HepG2 (cell line): Measurements from ENCODE around the gene HDAC4. TPM values are rescaled to one million over a fixed set of nuclear protein-coding genes. Genes with fewer than 3 reads are reported as not detected.

Experiments used
- ATAC-seq: fragments of 200-7000 bp; cut with Tn5 transposase; 3 replicates; pipeline ENCODE4 v1.9.1; 2020; ENCODE audit warnings: mild to moderate bottlenecking, moderate library complexity
- BruUV-seq: library from RNA; stranded (reverse); fragments of 400-500 nt; replicated peaks from 2 replicates; lab custom pipeline; 2021; lab: Mats Ljungman, UMichigan
- CTCF ChIA-PET: fragments of 300-600 bp; formaldehyde crosslinking; extraction: SDS; loops from one replicate; lab custom pipeline; 2021; ENCODE audit warnings: low total read pairs, inconsistent platforms, low intra/inter-chr PET ratio; lab: Yijun Ruan, JAX
- POLR2A ChIA-PET: fragments of 350-600 bp; sonication (Branson Sonifier 250); formaldehyde crosslinking; loops from one replicate; lab custom pipeline; 2020; ENCODE audit warnings: antibody characterized with exemption, inconsistent platforms; lab: Yijun Ruan, JAX
- DNase-seq: peaks from one replicate; pipeline ENCODE4 v3.0.0-alpha.2; 2015; ENCODE audit warnings: low spot score
- FAIRE-seq: peaks from 3 replicates; lab custom pipeline; 2011; peaks lifted over from hg19 to GRCh38; lab: Jason Lieb, UNC
- H2AFZ ChIP-seq: one replicate; pipeline ENCODE4 v1.6.1; 2011; ENCODE audit warnings: low read length, inconsistent platforms
- H3K27ac ChIP-seq: fragments of 300-600 bp; 3 replicates; pipeline ENCODE4 v1.8.0; 2011; ENCODE audit warnings: mixed run types, mild to moderate bottlenecking, mixed read lengths, low read length, inconsistent platforms; ENCODE audit not compliant: insufficient read depth; ENCODE audit errors: extremely low read length
- H3K27me3 ChIP-seq, 2 experiments: fragments of 200-600 bp in 1 of 2; 2 replicates in 1 of 2; 3 replicates in 1 of 2; pipeline versions ENCODE4 v1.6.0 to v1.8.0; 2011; ENCODE audit warnings: low read length in 2 of 2, mild to moderate bottlenecking in 2 of 2, moderate library complexity in 2 of 2, inconsistent platforms in 1 of 2; ENCODE audit not compliant: insufficient read depth in 2 of 2, control insufficient read depth in 1 of 2
- H3K36me3 ChIP-seq, 2 experiments: fragments of 200-600 bp in 1 of 2; replicated peaks in 1 of 2; 2 replicates in 1 of 2; 3 replicates in 1 of 2; pipeline versions ENCODE4 v1.5.1 to v1.8.0; 2011; ENCODE audit warnings: low read length in 2 of 2, inconsistent platforms in 1 of 2; ENCODE audit not compliant: insufficient read depth in 2 of 2, control insufficient read depth in 1 of 2
- H3K4me1 ChIP-seq: 2 replicates; pipeline ENCODE4 v1.5.1; 2012; ENCODE audit warnings: low read length, inconsistent platforms; ENCODE audit not compliant: insufficient read depth
- H3K4me2 ChIP-seq: 2 replicates; pipeline ENCODE4 v1.6.0; 2011; ENCODE audit warnings: low read depth, low read length, inconsistent platforms
- H3K4me3 ChIP-seq, 3 experiments: fragments of 200-600 bp in 1 of 3; sonication (generic), shearing (Covaris generic) in 1 of 3; replicated peaks in 1 of 3; 2 replicates each; pipeline ENCODE4 v1.5.1; 2011 to 2016; ENCODE audit warnings: low read length in 3 of 3, inconsistent platforms in 2 of 3, low read depth in 2 of 3, mild to moderate bottlenecking in 2 of 3, control low read depth in 1 of 3, mixed read lengths in 1 of 3; ENCODE audit not compliant: insufficient read depth in 1 of 3
- H3K79me2 ChIP-seq: one replicate; pipeline ENCODE4 v1.6.1; 2011; ENCODE audit warnings: low read length, inconsistent platforms; ENCODE audit not compliant: insufficient read depth
- H3K9ac ChIP-seq: 2 replicates; pipeline ENCODE4 v1.6.0; 2011; ENCODE audit warnings: mild to moderate bottlenecking, low read depth, low read length, inconsistent platforms; ENCODE audit not compliant: insufficient read depth
- H3K9me3 ChIP-seq: 2 replicates; pipeline ENCODE4 v1.5.1; 2012; ENCODE audit warnings: mild to moderate bottlenecking, low read length
- H4K20me1 ChIP-seq: 2 replicates; pipeline ENCODE4 v1.6.0; 2011; ENCODE audit warnings: inconsistent platforms, mild to moderate bottlenecking, low read length, moderate library complexity; ENCODE audit not compliant: insufficient read depth
- ARNT ChIP-seq: fragments of 450-650 bp; IDR thresholded peaks from 2 replicates; pipeline ENCODE4 v1.6.1; 2017
- BHLHE40 ChIP-seq: IDR thresholded peaks from 2 replicates; pipeline ENCODE4 v1.6.1; 2011; ENCODE audit warnings: low read length, improper control_type of control experiment
- DMAP1 ChIP-seq: IDR thresholded peaks from 2 replicates; pipeline ENCODE4 v1.6.1; 2016
- HNRNPUL1 ChIP-seq: fragments of 200-400 bp; formaldehyde crosslinking; IDR thresholded peaks from 2 replicates; pipeline ENCODE4 v1.6.1; 2017; ENCODE audit warnings: low read depth, mild to moderate bottlenecking, low read length, moderate library complexity
- JUN ChIP-seq: sonication (generic); formaldehyde crosslinking; IDR thresholded peaks from 2 replicates; pipeline ENCODE4 v1.4.0; 2020; ENCODE audit warnings: mild to moderate bottlenecking, missing genetic modification reagents
- KLF11 ChIP-seq: IDR thresholded peaks from 2 replicates; pipeline ENCODE4 v1.6.1; 2016; ENCODE audit warnings: missing compliant biosample characterization
- NR2C2 ChIP-seq: sonication (generic); formaldehyde crosslinking; IDR thresholded peaks from 2 replicates; pipeline ENCODE4 v1.4.0; 2020; ENCODE audit warnings: missing genetic modification reagents, mild to moderate bottlenecking, moderate library complexity, borderline replicate concordance
- SMARCE1 ChIP-seq: fragments of 450-650 bp; IDR thresholded peaks from 2 replicates; pipeline ENCODE4 v1.6.1; 2017; ENCODE audit warnings: borderline replicate concordance
- TSC22D2 ChIP-seq: sonication (generic); formaldehyde crosslinking; IDR thresholded peaks from 2 replicates; pipeline ENCODE4 v1.5.1; 2020; ENCODE audit warnings: missing genetic modification reagents, mild to moderate bottlenecking, borderline replicate concordance
- ZNF607 ChIP-seq: sonication (generic); formaldehyde crosslinking; IDR thresholded peaks from 2 replicates; pipeline ENCODE4 v1.5.1; 2020; ENCODE audit warnings: missing genetic modification reagents, mild to moderate bottlenecking, borderline replicate concordance
- WGBS: methylation state at CpG from one replicate; pipeline ENCODE4 v1.1.6; 2017; ENCODE audit warnings: low lambda C conversion rate; 5-methylcytosine and 5-hydroxymethylcytosine counted together
- in situ Hi-C: cut with HindIII; loops from 2 replicates; pipeline ENCODE4 v1.10.0; 2017; ENCODE audit warnings: low pct_unique_long_range_greater_than_20kb; ENCODE audit not compliant: extremely low pct_ligation_motif_present
- intact Hi-C: fragments of 100-400 bp; cut with micrococcal nuclease; formaldehyde crosslinking; loops from one replicate; pipeline ENCODE4 v1.10.0; 2022; ENCODE audit not compliant: unreplicated experiment
- polyA plus RNA-seq, 8 experiments: library from polyadenylated mRNA; depleted of rRNA in 3 of 8; stranded (reverse) in 7 of 8; unstranded in 1 of 8; fragments of >200 nt; fragmentation: Illumina TruSeq in 4 of 8; extraction: Trizol in 4 of 8; gene quantifications; 2 replicates each; pipeline versions ENCODE4 v1.2.1 to v1.2.3, GENCODE V29; 2011 to 2016; ENCODE audit warnings: low read depth in 4 of 8, missing spikeins in 1 of 8, mixed read lengths in 1 of 8; ENCODE audit not compliant: insufficient read depth in 1 of 8
- total RNA-seq, 5 experiments: library from RNA; depleted of rRNA; stranded (reverse); fragments of >200 nt; fragmentation: Illumina TruSeq; extraction: Trizol; gene quantifications; 2 replicates each; pipeline ENCODE4 v1.2.3, GENCODE V29; 2016; ENCODE audit warnings: low read depth in 1 of 5
- TF ChIP-seq, protein P1 (sequence below): IDR thresholded peaks from 2 replicates; pipeline ENCODE4 v1.6.1; 2016
- TF ChIP-seq, protein P2 (sequence below): sonication (generic); formaldehyde crosslinking; IDR thresholded peaks from 2 replicates; pipeline ENCODE4 v1.5.1; 2020; ENCODE audit warnings: missing genetic modification reagents, mild to moderate bottlenecking, borderline replicate concordance

HDAC4 gene
- total and polyA plus RNA-seq, 2 of the 13 experiments (the other 11 are each of a cell fraction or from before 2014, with no cell fraction given), result 10.1 to 11.5 TPM

DNA sequence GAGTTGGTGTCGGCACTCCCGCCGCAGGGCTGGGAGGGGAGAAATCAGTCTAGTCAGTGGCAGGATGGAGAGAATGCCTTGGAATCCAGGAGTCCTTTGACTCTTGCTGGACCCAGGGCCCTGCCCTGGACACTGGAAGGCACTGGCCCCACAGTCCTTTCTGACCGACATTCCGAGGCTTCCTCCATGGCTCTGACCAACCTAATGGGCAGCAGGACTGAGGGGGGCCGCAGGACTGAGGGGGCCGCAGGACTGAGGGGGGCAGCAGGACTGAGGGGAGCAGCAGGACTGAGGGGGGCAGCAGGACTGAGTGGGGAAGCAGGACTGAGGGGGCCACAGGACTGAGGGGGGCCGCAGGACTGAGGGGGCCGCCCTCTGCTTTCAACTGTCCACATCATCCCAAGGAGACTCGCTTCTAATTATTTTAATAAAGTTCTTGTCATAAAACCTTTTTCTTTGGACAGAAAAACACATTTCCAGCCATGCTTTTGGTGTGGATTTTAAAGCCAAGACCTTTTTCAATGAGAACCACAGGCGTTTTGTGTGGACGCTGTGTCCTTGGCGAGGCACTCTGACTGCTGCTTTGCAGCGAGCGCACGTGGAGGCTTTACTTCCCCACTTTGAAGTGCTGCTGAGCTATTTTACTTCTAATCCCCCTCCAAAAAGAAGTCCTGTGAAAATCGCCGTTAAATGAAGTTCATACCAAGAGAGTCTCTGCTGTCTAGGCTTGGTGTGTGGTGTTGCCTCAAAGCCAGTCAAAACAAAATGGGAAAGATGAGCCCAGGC lies 326.9 kb downstream of the HDAC4 start:
- in situ Hi-C loops, result no loop called here
- no peaks in the 10 kb centered on the region for H3K4me1 ChIP-seq
- POLR2A ChIA-PET, result no interaction called here
- no TSS peak for BruUV-seq
- 93% methylated on average over 18 of the region's 18 CpGs for WGBS
- H3K9ac ChIP-seq, result no peak overlapping the region
- no peaks in the 10 kb centered on the region for H4K20me1 ChIP-seq
- H3K9me3 ChIP-seq, result no peaks in the 10 kb centered on the region
- H2AFZ ChIP-seq, result no peak overlapping the region
- no peaks in the 10 kb centered on the region for H3K79me2 ChIP-seq
- intact Hi-C loops, result no loop called here
- no peak for FAIRE-seq
- TF ChIP-seq NR2C2 (CRISPR knock-in tag) (no peak), ZNF607 (CRISPR knock-in tag) (no peak), JUN (no peak), ARNT (no peak), SMARCE1 (no peak), KLF11 (CRISPR knock-in tag) (no peak), HNRNPUL1 (no peak), DMAP1 (no peak), TSC22D2 (CRISPR knock-in tag) (no peak), BHLHE40 (no peak)
- TF ChIP-seq, protein P1, sequence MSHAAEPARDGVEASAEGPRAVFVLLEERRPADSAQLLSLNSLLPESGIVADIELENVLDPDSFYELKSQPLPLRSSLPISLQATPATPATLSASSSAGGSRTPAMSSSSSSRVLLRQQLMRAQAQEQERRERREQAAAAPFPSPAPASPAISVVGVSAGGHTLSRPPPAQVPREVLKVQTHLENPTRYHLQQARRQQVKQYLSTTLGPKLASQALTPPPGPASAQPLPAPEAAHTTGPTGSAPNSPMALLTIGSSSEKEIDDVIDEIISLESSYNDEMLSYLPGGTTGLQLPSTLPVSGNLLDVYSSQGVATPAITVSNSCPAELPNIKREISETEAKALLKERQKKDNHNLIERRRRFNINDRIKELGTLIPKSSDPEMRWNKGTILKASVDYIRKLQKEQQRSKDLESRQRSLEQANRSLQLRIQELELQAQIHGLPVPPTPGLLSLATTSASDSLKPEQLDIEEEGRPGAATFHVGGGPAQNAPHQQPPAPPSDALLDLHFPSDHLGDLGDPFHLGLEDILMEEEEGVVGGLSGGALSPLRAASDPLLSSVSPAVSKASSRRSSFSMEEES (CRISPR knock-in tag), result no peak
- TF ChIP-seq, protein P2, sequence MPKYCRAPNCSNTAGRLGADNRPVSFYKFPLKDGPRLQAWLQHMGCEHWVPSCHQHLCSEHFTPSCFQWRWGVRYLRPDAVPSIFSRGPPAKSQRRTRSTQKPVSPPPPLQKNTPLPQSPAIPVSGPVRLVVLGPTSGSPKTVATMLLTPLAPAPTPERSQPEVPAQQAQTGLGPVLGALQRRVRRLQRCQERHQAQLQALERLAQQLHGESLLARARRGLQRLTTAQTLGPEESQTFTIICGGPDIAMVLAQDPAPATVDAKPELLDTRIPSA, result no peak
- peaks cover 3 to 12% of the 10 kb centered on the region in 2 experiments; a peak in 4 of 5 replicates for H3K36me3 ChIP-seq
- no peaks in the 10 kb centered on the region for H3K27me3 ChIP-seq
- no peak for DNase-seq
- H3K4me3 ChIP-seq, result no peak overlapping the region
- no peak overlapping the region for H3K27ac ChIP-seq
- no peak overlapping the region for H3K4me2 ChIP-seq
- no peak for ATAC-seq
- CTCF ChIA-PET, result no interaction called here
